Pons (tissue), 1 donor: Measurements from ENCODE around the gene SERP2.

Experiments used
- DNase-seq: peaks from one replicate; pipeline ENCODE4 v3.0.0-alpha.2; 2016; ENCODE audit warnings: low spot score

The SERP2 gene

DNA sequence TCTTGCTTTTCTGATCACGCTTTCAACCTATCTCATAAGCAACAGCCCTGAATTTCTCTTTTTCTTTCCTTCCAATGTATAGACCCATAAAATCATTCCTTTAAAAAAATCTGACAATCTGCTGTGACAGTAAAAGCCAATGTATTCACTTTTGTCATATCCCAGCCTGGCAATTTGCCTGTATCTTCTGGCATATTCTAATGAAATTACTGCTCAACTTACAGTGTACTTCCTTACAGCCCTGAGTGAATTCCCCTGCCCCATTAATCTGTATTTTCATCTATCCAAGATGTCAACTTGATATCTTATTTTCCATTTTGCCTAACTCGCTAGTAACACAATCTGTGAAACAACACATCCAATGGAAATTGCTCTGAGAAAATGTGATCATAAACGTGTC lies 18.0 kb upstream of the SERP2 start:
- DNase-seq: no peak

DNA sequence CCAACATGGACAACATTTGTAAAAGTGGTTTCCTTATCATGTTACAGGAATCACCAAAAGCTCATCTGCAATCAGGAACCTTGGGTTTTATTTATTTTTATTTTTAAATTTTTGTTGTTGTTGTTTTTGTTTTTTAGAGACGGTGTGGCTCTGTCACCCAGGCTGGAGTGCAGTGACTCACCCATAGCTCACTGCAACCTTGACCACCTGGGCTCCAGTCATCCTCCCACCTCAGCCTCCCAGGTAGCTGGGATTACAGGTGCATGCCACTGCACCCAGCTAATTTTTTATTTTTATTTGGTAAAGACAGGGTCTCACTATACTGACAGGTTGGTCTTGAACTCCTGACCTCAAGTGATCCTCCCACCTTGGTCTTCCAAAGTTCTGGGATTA lies 13.6 kb upstream of the SERP2 start:
- no peak for DNase-seq

DNA sequence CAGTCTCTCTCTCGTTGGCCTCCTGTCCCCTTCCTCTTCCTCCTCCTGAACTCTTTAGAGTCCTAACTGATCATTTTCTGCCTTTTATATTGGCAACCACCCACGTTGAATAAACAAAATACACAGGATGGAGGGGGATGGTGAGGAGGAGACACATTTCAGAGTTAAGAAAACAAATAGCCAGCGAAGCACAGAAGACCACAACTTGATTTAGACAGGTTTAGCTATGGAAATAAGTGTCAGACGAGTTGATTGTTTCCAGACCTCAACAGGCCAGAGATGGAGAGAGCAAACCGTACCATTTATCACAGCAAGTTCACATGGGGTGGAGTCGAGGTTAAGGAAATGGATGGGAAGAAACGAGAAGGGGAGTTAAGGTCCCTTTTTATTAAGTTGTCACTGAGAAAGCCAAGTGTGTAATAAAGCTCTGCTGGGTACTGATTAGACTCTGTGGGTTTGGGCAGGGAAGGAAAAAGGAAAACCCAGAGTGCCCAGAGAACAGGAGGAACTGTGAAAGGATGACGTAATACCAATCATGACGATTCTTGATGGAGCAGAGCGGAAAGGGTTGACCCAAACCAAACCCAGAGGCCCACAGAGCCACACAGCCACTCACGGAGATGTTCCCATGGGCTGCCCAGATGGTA lies 11.1 kb upstream of the SERP2 start:
- DNase-seq: no peak

DNA sequence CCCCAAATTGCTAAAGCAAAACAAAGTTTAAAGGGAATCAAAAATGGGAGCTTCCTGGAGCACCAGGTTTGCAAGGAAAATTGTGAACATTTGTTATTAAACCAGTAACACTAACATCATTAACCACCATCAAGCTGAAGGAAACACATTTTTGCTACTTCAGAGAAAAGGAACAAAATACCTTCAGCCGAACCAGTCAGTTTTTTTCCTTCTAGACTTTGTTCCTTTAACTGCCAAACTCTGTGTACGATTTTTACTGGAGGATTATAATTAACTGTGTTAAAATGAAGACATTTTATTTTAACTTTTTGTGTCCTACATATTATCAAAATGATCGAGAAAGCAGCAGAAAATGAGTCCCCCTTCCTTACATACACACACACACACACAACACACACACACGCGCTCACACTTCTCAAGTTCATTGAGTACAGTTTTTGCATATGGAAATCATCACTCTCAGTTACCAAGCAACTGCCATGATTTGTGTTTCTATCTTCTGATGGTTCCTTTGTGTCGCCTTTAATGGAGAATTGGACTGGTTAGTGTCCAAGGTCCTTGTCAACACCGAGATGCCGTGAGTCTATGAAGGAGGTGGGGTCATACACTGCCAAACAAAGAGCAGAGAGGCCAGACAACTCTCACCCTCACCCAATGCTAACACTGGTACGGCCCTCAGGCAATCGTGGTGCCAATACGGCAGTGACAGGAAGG lies 9.8 kb upstream of the SERP2 start:
- no peak for DNase-seq

DNA sequence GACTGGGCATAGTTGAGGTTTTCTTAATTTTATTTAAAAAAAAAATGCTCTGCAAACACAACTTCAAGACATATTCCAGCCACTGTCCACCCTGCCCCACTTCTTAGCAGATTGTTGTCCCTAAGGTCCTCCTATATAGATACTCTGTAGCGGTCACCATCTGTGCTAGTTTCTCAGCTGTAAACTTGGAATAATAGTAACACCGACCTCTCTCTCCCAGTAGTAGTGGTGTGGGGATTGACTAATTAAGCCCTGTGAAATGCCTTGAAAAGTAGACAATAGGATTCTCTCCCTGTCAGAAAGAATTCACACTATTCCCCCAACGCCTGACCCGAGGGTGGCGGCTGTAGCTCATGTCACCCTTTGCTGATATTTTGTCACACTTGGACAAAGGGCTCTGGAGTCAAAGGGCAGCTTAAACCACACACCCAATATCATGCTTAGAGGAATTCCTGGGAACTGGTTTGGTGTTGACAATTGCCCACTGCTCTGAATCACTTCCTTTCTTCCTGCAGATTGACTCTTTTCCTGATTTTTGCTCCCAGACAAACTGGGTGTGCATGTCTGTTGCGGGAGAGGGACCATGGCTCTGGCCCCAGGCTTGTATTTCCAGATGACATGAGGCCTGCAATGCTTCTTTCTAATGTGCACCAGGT lies 9.2 kb upstream of the SERP2 start:
- no peak for DNase-seq

DNA sequence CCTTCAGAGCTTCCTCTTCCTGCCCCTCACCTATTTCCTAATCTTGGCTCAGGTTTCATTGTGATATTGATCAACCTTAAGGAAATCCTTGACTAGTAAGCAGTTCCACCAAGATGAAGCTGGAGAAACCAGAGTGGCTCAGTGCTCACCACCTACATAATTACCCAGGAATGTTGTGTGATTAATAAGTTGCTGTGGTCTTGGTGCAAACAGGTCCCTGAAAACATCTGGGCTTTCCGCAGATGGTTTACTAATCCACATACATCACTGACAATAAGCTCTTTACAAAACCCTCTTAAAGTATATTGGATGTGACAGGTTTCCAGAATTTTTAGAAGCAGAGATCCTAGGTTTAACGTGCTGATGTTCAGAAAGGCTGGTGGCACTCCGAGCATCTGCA lies 8.6 kb upstream of the SERP2 start:
- no peak for DNase-seq

DNA sequence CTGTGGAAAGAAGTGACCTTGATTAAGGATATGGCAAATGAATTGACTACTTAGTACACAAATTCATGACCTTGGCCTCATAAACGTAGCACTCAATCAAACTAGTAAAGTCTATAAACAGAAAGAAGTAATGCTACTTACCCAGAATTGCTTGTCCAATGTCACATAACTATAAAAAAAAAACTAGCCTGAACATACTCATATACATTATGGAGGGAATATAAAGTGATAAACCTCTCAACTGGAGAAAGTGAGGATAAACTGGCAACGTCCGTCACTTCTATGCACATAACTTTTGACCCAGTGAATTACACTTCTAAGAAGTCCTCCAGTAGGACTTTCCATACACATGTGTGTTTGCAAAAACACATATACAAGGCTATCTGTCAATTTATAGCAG lies 7.7 kb upstream of the SERP2 start:
- no peak for DNase-seq

DNA sequence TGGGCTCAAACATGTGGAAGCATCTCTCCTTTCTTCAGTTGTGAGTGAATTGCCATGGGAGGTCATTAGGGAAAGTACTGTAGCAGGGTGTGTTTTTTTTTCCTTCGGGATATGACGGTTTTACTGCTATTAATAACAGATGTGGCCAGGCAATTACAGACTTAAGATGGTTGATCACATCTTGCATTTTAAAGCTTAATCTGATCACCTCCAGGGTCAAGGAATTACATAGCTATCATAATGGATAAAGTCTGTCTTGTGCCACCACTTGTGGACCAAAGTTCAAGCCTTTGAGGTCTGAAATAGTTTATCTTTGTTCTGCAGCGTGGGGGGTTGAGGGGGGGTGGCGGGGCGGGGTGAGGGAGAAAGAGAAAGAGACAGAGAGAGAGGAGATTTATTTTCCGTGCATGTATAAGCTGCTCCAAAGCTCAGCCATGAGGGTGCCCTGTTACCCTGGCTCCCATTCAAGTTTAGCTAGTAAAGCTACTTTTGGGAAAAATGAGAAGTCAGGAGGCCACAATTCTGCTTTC lies 5.5 kb upstream of the SERP2 start:
- DNase-seq: no peak

DNA sequence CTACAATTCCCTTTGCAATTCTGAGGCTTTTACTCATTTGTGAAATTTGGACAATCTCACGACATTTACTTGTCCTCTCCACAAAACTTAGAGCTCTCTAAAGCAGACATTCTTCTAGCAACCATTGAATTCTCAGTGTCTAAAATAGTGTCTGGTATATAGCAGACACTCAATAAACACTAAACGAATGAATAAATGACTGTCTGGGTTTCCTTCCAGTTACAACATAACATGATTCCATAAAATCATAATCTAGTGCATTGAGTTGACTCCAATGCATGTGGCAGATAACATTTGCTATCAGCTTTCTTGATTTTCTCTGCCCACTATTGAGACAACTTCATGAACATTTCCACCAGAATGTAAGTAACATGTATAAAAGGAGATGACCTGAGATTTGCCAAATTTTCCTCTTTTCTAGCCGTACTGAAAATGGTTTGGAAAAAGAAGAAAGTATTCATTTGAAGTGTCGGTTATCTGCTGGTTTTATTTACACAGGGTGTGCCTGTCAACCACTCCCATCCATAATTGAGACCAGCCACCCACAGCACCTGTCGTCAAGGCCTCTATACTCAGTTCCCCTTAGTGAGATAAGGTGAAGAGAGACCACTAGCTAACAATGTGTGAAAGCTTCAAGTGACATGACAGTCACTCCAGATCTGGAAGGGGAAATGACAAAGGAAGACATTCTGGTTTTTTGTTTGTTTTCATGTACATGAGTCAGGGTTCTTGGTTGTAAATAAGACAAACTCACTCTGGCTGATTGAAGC lies 4.8 kb upstream of the SERP2 start:
- no peak for DNase-seq

DNA sequence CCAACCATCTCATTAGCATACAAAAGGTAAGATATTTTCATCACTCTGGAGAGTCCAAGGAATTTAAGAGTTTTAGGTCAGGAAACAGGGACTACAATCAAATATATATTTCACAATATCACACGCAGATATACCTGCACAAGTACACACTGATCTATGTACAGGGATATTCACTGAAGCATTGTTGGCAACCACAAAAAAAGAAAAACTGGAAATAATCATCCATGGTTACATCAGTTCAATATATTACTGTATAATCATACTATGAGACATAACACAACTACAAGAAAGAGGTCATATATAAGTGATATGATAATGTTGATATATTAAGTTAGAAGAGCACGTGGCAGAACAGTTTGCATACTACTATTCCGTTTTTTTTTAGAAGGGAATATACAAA lies 2.2 kb upstream of the SERP2 start:
- no peak for DNase-seq

DNA sequence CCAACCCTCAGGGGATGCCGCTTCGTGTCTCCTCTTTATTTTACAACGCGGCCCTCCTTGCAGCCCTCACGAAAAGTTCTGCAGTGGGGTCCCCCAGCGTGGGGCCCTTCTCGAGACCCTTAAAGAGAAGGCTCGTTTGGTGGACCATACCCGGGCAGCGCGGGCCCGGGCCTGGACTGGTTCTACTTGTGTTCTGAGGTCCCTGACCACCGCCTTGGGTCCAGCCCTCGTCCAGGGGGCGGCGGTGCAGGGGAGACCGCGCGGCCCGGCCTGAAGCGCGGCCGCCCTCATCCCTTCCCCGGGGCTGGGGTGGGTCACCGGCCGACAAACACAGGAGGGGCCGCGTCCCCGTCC lies 400 bp upstream of the SERP2 start:
- DNase-seq: no peak

DNA sequence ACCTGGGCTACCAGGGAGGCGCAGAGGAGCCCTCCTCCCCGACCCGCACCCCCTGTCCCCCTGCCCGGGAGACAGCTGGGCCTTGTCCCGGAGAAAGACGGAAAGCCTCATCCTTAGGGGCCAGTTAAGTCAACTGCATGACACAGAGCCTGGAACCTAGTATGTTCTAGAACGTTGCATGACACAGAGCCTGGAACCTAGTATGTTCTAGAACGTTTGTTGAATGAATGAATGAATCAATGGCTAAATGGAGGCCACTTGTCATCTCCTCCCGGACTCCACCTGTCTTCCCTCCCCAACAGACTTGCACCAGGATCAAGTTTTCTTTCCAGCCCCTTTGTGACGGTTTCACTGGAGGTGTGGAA lies 706 bp downstream of the SERP2 start:
- DNase-seq: peak; percentile 51

DNA sequence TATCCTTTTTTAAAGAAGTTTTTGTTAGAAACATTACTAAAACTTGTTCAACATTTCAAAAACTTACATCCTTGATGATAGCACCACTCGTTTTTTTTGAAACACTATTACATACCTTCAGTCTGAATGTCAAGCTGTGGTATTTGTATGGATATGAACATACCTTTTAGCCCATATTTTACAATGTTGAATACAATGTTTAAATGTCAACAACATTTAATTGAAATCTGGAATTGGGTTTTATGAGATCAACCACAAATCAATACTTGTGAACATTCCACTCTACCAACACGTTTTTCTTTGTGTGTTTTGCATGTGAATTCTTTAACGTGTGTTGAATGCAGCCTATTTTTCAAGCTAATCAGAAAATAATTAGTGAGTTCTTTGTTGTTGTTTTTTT lies 4.7 kb downstream of the SERP2 start:
- no peak for DNase-seq

DNA sequence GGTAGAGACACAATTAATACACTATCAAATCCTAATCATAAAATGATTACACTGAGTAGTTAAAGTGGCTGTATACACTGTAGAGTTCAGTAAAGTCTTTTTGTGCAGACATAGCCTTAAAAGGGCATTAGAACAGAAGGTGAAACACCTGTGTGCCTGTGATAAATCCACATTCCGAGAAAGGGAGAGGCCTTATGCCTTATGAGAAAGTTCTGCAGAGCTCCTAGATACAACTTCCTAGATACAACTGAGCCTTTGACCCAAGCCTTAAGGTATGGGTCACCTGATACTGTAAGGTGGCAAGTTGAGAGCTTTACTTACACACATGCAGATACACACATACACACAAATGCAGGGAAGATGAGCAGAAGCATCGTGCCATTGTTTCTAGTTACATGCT lies 6.3 kb downstream of the SERP2 start:
- DNase-seq: no peak

DNA sequence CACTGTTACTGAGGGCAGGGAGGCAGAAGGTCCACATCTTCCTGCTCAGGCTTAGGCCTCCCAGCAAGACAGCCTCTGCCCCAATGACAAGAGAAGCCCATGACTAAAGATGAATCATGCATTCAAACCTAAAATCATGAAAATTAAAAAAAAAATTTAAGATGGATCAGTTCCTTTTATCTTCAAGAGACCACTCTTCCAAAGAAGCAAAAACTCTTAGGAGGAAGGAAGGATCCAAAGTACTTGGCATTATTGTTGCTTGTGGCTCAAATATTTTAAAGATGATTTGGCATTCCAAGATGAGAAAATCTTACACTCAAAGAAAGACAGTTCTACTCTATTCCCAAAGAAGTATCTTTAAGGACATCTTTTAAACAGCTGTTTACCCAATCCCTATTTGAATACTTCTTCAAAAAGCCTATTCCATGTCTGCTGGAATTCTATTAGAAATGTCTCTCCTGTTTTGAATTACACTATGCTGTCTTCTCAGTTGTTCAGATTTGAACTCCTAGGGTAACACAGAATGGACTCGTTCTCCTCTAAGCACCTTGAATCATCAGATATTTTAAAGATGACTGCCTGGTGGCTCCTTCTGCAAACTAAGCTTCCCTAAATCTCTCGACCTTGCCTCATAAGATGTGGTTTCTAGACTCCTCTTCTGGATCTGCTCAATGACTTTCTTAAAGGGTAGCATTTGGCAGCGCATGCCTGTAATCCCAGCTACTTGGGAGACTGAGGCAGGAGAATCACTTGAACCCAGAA lies 7.0 kb downstream of the SERP2 start:
- no peak for DNase-seq

DNA sequence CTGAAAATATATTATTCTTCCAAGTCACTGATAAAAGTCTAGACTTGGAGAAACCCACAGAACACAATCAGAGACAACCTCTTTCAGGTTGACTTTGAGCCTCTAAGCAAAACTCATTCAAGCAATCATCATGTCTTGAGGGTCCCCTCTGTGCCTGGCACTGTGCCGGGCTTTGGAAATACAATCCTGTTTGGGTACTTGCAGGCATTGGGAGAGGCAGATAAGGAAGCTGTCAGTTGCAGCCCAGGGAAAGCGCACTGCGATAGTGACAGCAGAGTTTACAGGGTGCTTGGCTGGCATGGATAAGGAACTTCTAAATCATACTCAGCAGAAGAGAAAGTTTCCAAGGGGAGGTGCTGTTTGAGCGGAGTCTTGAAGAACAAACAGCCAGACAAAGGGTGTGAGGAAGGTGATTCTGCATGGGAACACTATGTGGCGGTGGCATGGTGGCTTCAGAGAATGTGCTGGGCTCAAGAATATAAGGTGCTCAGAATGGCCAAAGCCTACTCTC lies 9.1 kb downstream of the SERP2 start:
- no peak for DNase-seq

DNA sequence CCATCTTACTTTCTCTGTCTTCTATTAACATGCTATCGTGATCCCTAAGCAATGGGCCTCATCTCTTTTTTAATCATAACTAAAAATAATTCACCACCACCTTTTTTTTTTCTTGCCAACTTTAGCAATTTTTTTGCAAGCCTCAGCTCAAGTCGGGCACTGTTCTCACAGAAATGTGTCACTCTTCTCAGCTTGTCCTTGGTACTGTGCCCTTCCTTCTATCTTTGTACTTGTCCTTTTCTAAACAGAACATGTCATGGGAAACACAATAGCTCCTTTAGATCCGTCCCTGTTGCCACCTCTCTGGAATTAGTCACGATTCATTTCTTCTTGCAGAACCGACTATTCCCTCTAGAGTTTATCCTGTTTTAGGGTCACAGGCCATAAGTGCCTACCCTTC lies 10.3 kb downstream of the SERP2 start:
- no peak for DNase-seq

DNA sequence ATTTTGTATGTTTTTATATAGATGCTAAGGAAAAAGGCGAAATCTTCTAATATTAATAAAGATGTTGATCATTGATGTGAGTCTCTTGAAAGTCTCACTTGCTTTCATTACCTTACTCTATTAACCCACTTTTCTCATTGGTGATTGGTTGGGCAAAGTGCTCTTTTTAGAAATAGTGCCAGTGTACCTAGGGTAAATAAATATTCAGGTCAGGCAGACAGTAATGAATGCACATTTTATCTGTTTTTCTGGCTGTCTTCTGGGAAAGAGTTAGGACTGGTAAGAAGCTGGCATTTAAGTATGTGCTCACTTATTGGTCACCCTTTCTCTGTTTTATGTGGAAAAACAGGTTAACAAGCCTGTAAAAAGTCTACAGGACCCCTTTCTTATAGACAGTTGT lies 11.2 kb downstream of the SERP2 start:
- no peak for DNase-seq

DNA sequence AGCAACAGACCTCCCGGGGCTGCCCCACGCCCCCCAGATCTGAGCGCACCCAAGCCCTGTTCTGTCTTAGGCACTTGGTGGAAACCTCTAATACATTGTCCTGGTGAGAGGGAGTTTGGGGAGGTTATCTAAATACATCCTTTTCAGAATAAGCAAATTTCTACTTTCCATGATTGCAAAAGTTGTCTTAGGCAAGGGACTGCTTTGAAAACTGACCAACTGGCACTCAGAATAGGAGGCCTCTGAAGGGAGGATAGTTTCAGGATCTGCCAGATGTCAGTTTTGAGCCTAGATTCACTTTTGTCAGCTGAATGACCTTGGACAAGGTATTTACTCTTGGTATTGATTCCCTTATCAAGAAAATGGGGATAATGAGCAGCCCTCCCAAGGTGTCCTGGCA lies 11.8 kb downstream of the SERP2 start:
- no peak for DNase-seq

DNA sequence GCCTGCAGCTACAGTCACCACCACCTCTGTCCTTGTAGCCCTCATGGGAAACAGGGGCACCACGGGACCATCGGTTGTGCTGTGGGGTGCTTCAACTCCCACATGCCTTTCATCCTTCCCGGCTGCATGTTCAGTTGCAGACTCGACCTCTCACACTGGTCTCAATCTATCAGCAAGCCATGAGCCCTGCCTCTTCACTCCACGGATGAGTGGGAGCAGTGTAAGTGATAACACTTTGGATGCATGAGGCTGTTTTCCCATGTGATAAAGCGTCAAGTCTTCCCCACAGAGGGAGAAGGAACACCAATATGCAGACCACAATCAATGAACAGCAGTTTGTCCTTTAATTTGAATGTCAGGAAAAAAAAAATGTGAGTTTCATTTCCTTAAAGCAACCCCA lies 12.2 kb downstream of the SERP2 start:
- no peak for DNase-seq

DNA sequence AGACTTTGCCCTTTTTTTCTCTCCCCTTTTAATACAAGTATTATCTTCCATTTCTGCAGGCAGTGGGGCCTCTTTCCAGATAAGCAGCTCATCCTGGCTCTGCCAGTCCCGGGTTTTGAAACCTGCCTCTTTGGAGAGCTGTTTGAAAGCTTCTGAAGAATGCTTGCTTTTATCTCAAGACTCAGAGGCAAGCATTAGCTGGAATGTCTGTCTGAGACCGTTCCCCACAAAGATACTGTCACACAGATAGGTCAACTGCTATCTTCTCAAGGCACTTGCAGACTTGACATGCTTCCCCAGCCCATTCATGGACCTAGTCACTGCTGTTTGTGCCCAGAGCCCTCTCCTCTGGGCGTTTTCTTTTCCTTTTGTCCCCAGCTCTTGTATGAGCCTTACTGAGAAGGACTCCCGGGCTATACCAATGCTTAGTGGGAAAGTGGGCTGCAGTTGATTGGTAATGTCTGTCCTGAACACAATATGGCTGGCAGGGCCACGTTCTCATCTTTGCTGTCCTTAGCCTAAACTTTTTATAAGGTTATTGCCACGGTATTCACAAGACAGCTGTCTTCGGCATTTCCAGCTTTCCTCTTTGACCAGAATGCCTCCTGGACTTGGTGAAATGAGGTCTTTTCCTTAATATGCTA lies 13.4 kb downstream of the SERP2 start:
- DNase-seq: no peak
